Tibial nerve (tissue), 4 donors: ENCODE data around the gene C9orf78. TPM values are rescaled to one million over a fixed set of nuclear protein-coding genes. Genes with fewer than 3 reads are reported as not detected.

Experiments used
- DNase-seq, 2 donors: peaks; one replicate each; pipeline ENCODE4 v3.0.0-alpha.2; 2019; ENCODE audit warnings: low spot score in 2 of 2
- H3K27ac ChIP-seq, 4 donors: fragments of 200-600 bp; sonication (generic) in 3 of 4; one replicate each; pipeline ENCODE4 v1.5.1; 2017 to 2019; ENCODE audit warnings: mild to moderate bottlenecking in 1 of 4
- H3K27me3 ChIP-seq, 2 donors: fragments of 200-600 bp; sonication (generic) in 1 of 2; one replicate each; pipeline versions ENCODE4 v1.5.1 to v1.6.0; 2017 to 2019
- H3K36me3 ChIP-seq, 3 donors: fragments of 200-600 bp; sonication (generic); one replicate each; pipeline ENCODE4 v1.5.1; 2018 to 2019
- H3K4me1 ChIP-seq, 4 donors: fragments of 200-600 bp; sonication (generic) in 3 of 4; one replicate each; pipeline ENCODE4 v1.5.1; 2017 to 2019
- H3K4me3 ChIP-seq, 4 donors: fragments of 200-600 bp; sonication (generic) in 3 of 4; one replicate each; pipeline ENCODE4 v1.5.1; 2017 to 2019; ENCODE audit warnings: mild to moderate bottlenecking in 1 of 4, moderate library complexity in 1 of 4
- H3K9me3 ChIP-seq, 4 donors: fragments of 200-600 bp; sonication (generic) in 3 of 4; one replicate each; pipeline ENCODE4 v1.5.1; 2017 to 2019
- EP300 ChIP-seq, 2 donors: sonication (generic); formaldehyde crosslinking; IDR thresholded peaks; one replicate each; pipeline ENCODE4 v1.6.1; 2017; ENCODE audit warnings: antibody characterized with exemption in 2 of 2, mild to moderate bottlenecking in 1 of 2
- POLR2A ChIP-seq, 2 donors: fragments of 450-650 bp; IDR thresholded peaks; one replicate each; pipeline ENCODE4 v1.6.1; 2017; ENCODE audit warnings: antibody characterized with exemption in 2 of 2, mild to moderate bottlenecking in 2 of 2, moderate library complexity in 2 of 2
- WGBS, 2 donors: methylation state at CpG; one replicate each; pipeline ENCODE4 v1.1.5; 2018; 5-methylcytosine and 5-hydroxymethylcytosine counted together
- total RNA-seq, 4 donors: library from RNA; depleted of rRNA; stranded (reverse); fragments of >200 nt; gene quantifications; one replicate each; pipeline ENCODE4 v1.1.0, GENCODE V29; 2016
- TF ChIP-seq, protein P1 (sequence below), 5 experiments: fragments of 200-600 bp in 3 of 5; fragments of 450-650 bp in 2 of 5; sonication (generic) in 3 of 5; IDR thresholded peaks; one replicate each; pipeline ENCODE4 v1.5.1; 2016 to 2019; ENCODE audit warnings: antibody characterized with exemption in 5 of 5, mild to moderate bottlenecking in 3 of 5, moderate library complexity in 2 of 5

Gene C9orf78
- total RNA-seq, 4 donors from 2014 or later = 44.4 to 61.2 (median 52.7) TPM

DNA sequence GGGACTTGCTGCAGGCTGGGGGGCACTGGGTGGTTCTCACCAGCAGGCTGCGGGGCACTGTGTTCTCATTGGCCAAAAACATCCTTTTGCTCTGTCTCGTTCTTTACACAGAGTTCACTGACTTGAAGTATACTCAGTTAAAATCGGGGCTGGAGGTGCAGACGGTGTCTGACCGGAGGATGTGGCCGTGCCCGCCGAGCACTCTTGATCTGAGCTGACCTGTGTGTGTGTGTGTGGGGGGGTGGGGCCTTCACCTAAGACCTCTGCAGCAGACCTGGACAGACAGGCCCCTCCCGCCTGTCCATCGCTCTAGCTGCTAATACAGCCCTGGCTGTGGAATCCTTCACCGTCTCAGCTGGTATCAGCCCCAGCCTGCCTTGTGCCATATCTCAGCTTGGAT lies 25.0 kb downstream of the C9orf78 start:
- Histone ChIP-seq H3K9me3 (no peaks in the 10 kb centered on the region), H3K36me3 (peaks cover 0 to 98% (median 8%) of the 10 kb centered on the region in 3 donors), H3K4me3 (no peak overlapping the region), H3K27me3 (no peaks in the 10 kb centered on the region), H3K27ac (no peak overlapping the region), H3K4me1 (no peaks in the 10 kb centered on the region)
- TF ChIP-seq, protein P1, sequence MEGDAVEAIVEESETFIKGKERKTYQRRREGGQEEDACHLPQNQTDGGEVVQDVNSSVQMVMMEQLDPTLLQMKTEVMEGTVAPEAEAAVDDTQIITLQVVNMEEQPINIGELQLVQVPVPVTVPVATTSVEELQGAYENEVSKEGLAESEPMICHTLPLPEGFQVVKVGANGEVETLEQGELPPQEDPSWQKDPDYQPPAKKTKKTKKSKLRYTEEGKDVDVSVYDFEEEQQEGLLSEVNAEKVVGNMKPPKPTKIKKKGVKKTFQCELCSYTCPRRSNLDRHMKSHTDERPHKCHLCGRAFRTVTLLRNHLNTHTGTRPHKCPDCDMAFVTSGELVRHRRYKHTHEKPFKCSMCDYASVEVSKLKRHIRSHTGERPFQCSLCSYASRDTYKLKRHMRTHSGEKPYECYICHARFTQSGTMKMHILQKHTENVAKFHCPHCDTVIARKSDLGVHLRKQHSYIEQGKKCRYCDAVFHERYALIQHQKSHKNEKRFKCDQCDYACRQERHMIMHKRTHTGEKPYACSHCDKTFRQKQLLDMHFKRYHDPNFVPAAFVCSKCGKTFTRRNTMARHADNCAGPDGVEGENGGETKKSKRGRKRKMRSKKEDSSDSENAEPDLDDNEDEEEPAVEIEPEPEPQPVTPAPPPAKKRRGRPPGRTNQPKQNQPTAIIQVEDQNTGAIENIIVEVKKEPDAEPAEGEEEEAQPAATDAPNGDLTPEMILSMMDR (IDR thresholded peaks at IDR 0.05) = no peak
- TF ChIP-seq POLR2A (IDR thresholded peaks at IDR 0.05) (no peak), EP300 (IDR thresholded peaks at IDR 0.05) (no peak)
- DNase-seq = no peak
- 88 to 92% methylated on average over 11 of the region's 11 CpGs for WGBS, 2 donors

- no peak for DNase-seq
- H3K27ac ChIP-seq = no peak overlapping the region
- H3K4me3 ChIP-seq = no peak overlapping the region
- no peaks in the 10 kb centered on the region for H3K27me3 ChIP-seq
- WGBS, 2 donors = 82 to 87% methylated on average over 11 of the region's 11 CpGs
- no peak for TF ChIP-seq POLR2A (IDR thresholded peaks at IDR 0.05)
- TF ChIP-seq EP300 (IDR thresholded peaks at IDR 0.05) = no peak
- TF ChIP-seq, protein P1 (IDR thresholded peaks at IDR 0.05) = no peak
- peaks cover 0 to 2% (median under 1%) of the 10 kb centered on the region in 4 donors for H3K4me1 ChIP-seq
- peaks cover 0 to 93% (median 8%) of the 10 kb centered on the region in 3 donors for H3K36me3 ChIP-seq
- H3K9me3 ChIP-seq = no peaks in the 10 kb centered on the region
These were observed 25.7 kb downstream of the C9orf78 start for GRCh38 chr9:129809346-129809745.

- peaks cover 0 to 60% (median 3%) of the 10 kb centered on the region in 3 donors for H3K36me3 ChIP-seq
These were observed 29.0 kb downstream of the C9orf78 start for GRCh38 chr9:129806061-129806460.

GRCh38 chr9:129803676-129804060 lies 31.4 kb downstream of the C9orf78 start:
- TF ChIP-seq EP300 (IDR thresholded peaks at IDR 0.05) (no peak), POLR2A (IDR thresholded peaks at IDR 0.05) (no peak)
- TF ChIP-seq, protein P1 (IDR thresholded peaks at IDR 0.05) = no peak
- peak overlapping the region; percentile 88 to 98 (median 90) for H3K4me3 ChIP-seq
- H3K27ac ChIP-seq = peak overlapping the region; percentile 73 to 95 (median 91)
- H3K4me1 ChIP-seq = peaks cover 0 to 11% (median 8%) of the 10 kb centered on the region in 4 donors
- DNase-seq = no peak
- WGBS, 2 donors = 3 to 4% methylated on average over 14 of the region's 14 CpGs
- H3K27me3 ChIP-seq = no peaks in the 10 kb centered on the region
- H3K36me3 ChIP-seq = peaks cover 0 to 36% (median 0%) of the 10 kb centered on the region in 3 donors
- no peaks in the 10 kb centered on the region for H3K9me3 ChIP-seq

More at GRCh38 chr9:129806061-129806460, 29.0 kb downstream of the C9orf78 start:
- Histone ChIP-seq H3K27ac (no peak overlapping the region), H3K4me3 (no peak overlapping the region), H3K27me3 (no peaks in the 10 kb centered on the region), H3K9me3 (no peaks in the 10 kb centered on the region), H3K4me1 (peaks cover 0 to 11% (median 8%) of the 10 kb centered on the region in 4 donors)
- TF ChIP-seq POLR2A (IDR thresholded peaks at IDR 0.05) (no peak), EP300 (IDR thresholded peaks at IDR 0.05) (no peak)
- TF ChIP-seq, protein P1 (IDR thresholded peaks at IDR 0.05) = no peak
- DNase-seq = no peak
- WGBS, 2 donors = 66 to 74% methylated on average over 4 of the region's 4 CpGs

DNA sequence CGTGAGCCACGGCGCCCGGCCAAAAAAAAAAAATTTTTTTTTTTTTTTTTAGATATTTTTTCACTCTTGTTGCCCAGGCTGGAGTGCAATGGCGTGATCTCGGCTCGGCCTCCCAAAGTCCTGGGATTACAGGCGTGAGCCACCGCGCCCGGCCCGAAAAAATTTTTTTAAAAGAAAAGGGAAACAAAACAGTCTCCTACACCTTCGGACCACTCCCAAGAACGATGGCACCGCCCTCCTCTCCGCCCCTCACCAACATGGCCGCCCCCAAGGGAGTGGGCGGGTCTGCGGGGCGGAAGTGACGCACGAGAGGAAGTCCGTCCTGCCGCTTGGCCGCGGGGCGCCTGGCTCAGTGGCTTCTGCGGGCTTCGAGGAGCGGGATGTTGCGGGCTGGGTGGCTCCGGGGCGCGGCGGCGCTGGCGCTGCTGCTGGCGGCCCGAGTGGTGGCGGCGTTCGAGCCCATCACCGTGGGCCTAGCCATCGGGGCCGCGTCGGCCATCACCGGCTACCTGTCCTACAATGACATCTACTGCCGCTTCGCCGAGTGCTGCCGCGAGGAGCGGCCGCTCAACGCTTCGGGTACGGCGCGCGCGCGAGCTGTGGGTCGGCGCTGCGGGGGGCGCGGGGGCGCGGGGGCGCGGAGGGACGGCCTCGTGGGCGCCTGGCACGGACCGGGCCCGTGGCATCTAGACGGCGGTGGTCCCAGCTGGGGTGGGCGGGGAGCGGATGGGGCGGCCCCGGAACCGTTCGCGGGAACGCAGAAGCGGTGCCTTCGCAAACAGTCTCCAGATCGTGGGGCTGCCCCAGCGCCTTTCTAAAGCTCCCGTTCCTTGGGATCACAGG lies 32.0 kb downstream of the C9orf78 start, which contains the start of gene TOR1B:
TSS of gene TOR1B (plus strand) at position 352 of the 843 bp plus-strand sequence. CDS start at position 381, 29 bp downstream.
- Histone ChIP-seq H3K36me3 (peaks cover 0 to 32% (median 0%) of the 10 kb centered on the region in 3 donors), H3K27me3 (no peaks in the 10 kb centered on the region), H3K27ac (peak within 1 kb of the TSS; percentile 73 to 95 (median 91)), H3K4me1 (peaks cover 0 to 11% (median 8%) of the 10 kb centered on the region in 4 donors), H3K9me3 (no peaks in the 10 kb centered on the region), H3K4me3 (peak within 1 kb of the TSS; percentile 88 to 98 (median 90))
- peak; percentile 93 to 95 for DNase-seq
- 1% methylated on average over 34 to 67 of the region's 93 CpGs for WGBS, 2 donors
- TF ChIP-seq EP300 (IDR thresholded peaks at IDR 0.05) (peak; percentile 52 to 92), POLR2A (IDR thresholded peaks at IDR 0.05) (peak in 1 of 2 donors; percentile 78)
- TF ChIP-seq, protein P1 (IDR thresholded peaks at IDR 0.05) = peak in 2 of 5 experiments; percentile 4 to 37
